Fibroblast of peridontal ligament (primary cell): Measurements from ENCODE around the gene TNFRSF1A.
A peak's percentile ranks its signal among the peaks of the same experiment; 100 is the strongest.

Source experiments
- DNase-seq: peaks from one replicate; pipeline ENCODE4 v3.0.0-alpha.2; 2010; ENCODE audit errors: extremely low read depth

The TNFRSF1A gene

GRCh38 chr12:6341417-6342139 is at the start of gene TNFRSF1A:
TNFRSF1A (minus strand) TSS chr12:6342076; CDS start chr12:6341814, 262 bp downstream.
- DNase-seq = peak; percentile 85

- no peak for DNase-seq
Measured at GRCh38 chr12:6391013-6391412, 49.1 kb upstream of the TNFRSF1A start.

GRCh38 chr12:6390084-6390799 is 48.4 kb upstream of the TNFRSF1A start:
- DNase-seq = no peak

- no peak for DNase-seq
Measured at GRCh38 chr12:6387541-6387940, 45.7 kb upstream of the TNFRSF1A start.

- no peak for DNase-seq
Measured at GRCh38 chr12:6386491-6386890, 44.6 kb upstream of the TNFRSF1A start.

GRCh38 chr12:6386038-6386437 is 44.2 kb upstream of the TNFRSF1A start:
- DNase-seq = no peak

DNA sequence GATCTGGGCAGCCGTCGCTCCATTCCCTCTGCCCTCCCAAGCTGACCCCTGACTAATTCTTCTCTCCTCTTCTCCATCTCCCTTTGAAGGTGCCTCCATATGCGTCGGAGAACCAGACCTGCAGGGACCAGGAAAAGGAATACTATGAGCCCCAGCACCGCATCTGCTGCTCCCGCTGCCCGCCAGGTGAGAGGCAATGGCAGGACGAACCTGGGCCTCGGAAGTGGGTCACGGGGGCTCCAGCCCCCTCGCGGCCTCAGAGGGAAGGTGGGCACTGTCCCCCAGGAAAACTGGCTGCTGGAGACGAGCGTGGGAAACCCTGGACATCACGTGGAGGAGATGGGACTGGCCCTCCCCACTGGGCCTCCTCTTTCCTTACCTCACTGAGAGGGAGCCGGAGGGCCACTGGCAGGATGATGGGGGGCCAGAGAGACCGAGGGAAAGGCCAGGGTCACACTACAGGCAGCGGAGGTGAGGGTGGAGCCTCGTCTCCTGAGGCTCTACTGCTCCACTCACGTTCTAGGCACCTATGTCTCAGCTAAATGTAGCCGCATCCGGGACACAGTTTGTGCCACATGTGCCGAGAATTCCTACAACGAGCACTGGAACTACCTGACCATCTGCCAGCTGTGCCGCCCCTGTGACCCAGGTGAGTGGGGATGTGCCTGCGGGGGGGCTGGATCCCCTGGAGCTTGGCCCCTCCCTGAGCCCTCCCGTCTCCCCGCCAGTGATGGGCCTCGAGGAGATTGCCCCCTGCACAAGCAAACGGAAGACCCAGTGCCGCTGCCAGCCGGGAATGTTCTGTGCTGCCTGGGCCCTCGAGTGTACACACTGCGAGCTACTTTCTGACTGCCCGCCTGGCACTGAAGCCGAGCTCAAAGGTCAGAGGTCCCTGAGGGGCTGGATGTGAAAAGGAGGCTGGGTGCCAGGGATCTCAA is 42.9 kb upstream of the TNFRSF1A start:
- no peak for DNase-seq

DNA sequence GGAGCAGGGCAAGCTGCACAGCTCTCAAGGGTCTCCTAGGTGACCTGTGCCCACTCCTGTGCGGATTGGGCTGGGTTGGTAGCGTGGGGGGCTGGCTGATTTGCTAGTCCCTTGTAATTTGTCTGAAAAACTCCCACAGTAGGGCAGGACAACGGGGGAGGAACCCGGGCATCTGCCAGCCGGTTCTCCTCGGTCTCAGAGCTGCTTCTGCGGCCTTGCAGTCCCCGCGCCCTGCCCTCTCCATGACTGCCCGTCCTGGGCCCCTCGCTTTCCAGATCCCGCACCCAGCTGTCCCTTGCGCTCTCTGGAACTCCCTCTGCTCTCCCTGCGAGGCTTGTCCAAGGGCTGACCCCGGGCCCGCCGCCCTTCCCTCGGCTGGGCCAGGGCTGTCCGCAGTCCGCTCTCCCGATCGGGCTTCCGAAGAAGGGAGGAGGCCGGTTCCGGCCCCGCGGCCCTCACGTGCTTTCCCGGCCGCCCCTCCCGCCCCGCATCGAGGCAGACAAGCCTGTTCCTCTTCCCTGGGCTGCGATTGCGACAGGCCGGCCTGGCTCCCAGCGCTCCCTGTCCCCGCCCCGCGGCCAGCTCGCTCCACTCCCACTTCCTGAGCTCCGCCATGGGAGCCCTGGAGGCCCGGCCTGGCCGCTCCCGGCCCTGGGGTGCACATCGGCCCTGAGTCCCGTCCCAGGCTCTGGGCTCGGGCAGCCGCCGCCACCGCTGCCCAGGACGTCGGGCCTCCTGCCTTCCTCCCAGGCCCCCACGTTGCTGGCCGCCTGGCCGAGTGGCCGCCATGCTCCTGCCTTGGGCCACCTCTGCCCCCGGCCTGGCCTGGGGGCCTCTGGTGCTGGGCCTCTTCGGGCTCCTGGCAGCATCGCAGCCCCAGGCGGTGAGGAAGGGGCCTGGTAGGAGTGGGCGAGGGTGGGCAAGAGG is 42.0 kb upstream of the TNFRSF1A start, which contains the start of gene LTBR:
Gene LTBR, plus strand, starts transcription at position 591 of the 927 bp plus-strand sequence. Its CDS starts 197 bp downstream, at position 788.
- peak; percentile 89 for DNase-seq

DNA sequence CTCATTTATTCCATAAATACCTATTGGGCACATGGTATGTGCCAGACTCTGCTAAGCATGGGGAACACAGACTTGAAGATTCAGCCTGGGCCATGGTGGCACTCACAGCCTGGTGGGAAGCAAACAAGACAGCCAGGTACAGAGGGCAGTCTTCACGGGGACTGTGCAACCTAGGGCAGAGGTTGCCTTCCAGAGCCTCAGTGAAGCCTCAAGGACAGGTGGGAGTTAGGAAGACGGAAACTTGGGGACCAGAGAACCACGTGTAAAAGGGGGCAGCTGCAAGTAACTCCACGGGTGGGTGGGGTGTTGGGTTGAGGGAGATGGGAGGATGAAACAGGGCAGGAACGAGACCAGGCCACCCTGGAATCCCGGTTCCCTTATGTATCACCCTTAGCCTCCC is 41.1 kb upstream of the TNFRSF1A start:
- no peak for DNase-seq

DNA sequence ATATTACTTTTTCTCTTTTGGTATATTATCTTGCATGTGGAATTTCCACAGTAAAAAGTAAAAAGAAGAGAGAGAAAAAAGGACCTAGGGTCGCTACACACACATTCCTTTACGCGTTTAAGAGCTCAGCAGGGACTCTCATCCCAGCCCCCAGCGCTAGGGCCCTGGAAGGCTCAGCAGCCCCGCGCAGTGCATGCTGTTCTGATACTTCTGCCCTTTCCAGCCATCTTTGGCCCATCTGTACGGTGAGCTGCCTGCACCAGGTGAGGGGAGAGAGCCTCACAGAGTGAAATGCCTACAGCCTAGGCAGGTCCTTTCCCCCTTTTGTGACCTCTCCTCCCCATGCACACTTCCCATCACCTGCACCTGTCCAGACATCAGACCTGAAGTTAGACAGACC is 40.5 kb upstream of the TNFRSF1A start:
- DNase-seq = no peak

GRCh38 chr12:6380141-6381121 is 38.6 kb upstream of the TNFRSF1A start:
- DNase-seq = peak; percentile 69

- DNase-seq = no peak
Measured at GRCh38 chr12:6378709-6379472, 37.0 kb upstream of the TNFRSF1A start.

- DNase-seq = no peak
Measured at GRCh38 chr12:6377667-6377994, 35.8 kb upstream of the TNFRSF1A start.

- no peak for DNase-seq
Measured at GRCh38 chr12:6376870-6377666, 35.2 kb upstream of the TNFRSF1A start.

- peak; percentile 66 for DNase-seq
Measured at GRCh38 chr12:6376079-6376869, 34.4 kb upstream of the TNFRSF1A start.

DNA sequence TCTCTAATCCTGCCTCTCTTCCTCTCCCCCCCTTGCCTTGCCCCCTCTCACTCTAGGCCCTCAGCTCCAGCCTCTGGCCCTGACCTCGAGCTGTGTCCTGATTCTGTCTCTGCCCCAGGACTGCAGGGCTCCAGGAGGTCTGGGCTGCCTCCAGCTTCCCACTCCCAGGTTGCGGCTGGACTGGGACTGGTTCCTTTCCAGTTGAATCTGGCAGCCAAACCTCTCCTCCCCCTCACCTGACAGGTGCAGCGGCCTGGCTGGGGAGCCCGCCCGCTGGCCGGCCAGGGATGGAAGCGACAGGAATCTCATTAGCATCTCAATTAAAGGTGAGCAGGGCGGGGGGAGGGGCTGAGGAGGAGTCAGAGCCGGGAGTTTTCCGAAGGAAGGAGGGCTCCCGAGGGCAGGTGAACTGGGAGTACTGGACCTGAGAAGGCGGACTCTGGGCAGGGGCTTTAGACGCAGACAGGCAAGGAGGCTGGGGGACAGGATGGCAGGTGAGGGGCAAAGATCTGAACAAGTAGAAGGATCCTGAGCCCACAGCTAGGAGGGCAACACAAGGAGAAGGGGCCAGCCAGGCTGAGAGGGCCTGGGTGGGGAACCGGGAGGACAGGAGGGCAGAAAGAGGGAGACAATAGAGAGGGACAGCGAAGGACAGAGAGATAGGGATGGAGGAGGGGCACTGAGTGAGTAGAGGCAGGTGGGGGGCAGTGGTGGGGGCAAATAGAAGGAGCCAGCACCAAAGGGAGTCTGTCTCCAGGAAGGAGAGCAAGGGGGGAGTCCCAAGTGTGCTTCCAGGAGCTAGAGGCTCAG is 33.6 kb upstream of the TNFRSF1A start, which contains the start of gene SCNN1A:
Gene SCNN1A, minus strand, starts transcription at position 295 of the 810 bp plus-strand sequence. CDS start 780 bp downstream, outside the sequence.
- DNase-seq = no peak
